Transverse colon (tissue), 4 donors: Measurements from ENCODE around the gene CELSR2. TPM values are rescaled to one million over a fixed set of nuclear protein-coding genes. Genes with fewer than 3 reads are reported as not detected.

Source experiments
- DNase-seq: peaks from one replicate; pipeline ENCODE4 v3.0.0-alpha.2; 2019
- H3K27ac ChIP-seq, 4 donors: fragments of 200-600 bp; sonication (generic); 2 replicates each; pipeline ENCODE4 v1.5.1; 2016 to 2018; ENCODE audit warnings: inconsistent platforms in 4 of 4
- H3K27me3 ChIP-seq: fragments of 200-600 bp; sonication (generic); 2 replicates; pipeline ENCODE4 v1.5.1; 2017; ENCODE audit warnings: inconsistent platforms
- H3K36me3 ChIP-seq, 4 donors: fragments of 200-600 bp; sonication (generic); 2 replicates each; pipeline ENCODE4 v1.5.1; 2017 to 2019; ENCODE audit warnings: inconsistent platforms in 4 of 4
- H3K4me1 ChIP-seq, 4 donors: fragments of 200-600 bp; sonication (generic); 2 replicates each; pipeline ENCODE4 v1.5.1; 2017 to 2020; ENCODE audit warnings: inconsistent platforms in 4 of 4
- H3K4me3 ChIP-seq, 4 donors: fragments of 200-600 bp; sonication (generic); 1 replicate in 1 of 4; 2 replicates in 3 of 4; pipeline versions ENCODE4 v1.5.1 to v1.6.1; 2017 to 2019; ENCODE audit warnings: inconsistent platforms in 4 of 4
- H3K9me3 ChIP-seq, 2 donors: fragments of 200-600 bp; sonication (generic); 2 replicates each; pipeline ENCODE4 v1.5.1; 2017 to 2019; ENCODE audit warnings: inconsistent platforms in 2 of 2
- EP300 ChIP-seq: sonication (generic); formaldehyde crosslinking; IDR thresholded peaks from one replicate; pipeline ENCODE4 v1.6.1; 2017; ENCODE audit warnings: antibody characterized with exemption, low read depth
- POLR2A ChIP-seq: fragments of 450-650 bp; IDR thresholded peaks from one replicate; pipeline ENCODE4 v1.6.1; 2016; ENCODE audit warnings: antibody characterized with exemption, mild to moderate bottlenecking, moderate library complexity
- POLR2AphosphoS5 ChIP-seq, 3 donors: sonication (generic); formaldehyde crosslinking; IDR thresholded peaks; one replicate each; pipeline ENCODE4 v1.6.1; 2016; ENCODE audit warnings: antibody characterized with exemption in 3 of 3
- WGBS, 2 donors: methylation state at CpG; one replicate each; pipeline ENCODE4 v1.1.5; 2018; ENCODE audit warnings: low coverage in 1 of 2; 5-methylcytosine and 5-hydroxymethylcytosine counted together
- in situ Hi-C, 4 donors: fragments of 200-750 bp; cut with MboI; loops; one replicate each; pipeline versions ENCODE4 v1.15.0 to v1.15.1; 2017; ENCODE audit warnings: low sequenced_read_pairs in 3 of 4, low pct_ligation_motif_present in 1 of 4, low pct_unique_long_range_greater_than_20kb in 1 of 4
- intact Hi-C: fragments of 100-400 bp; cut with DNase I; formaldehyde crosslinking; loops from one replicate; pipeline ENCODE4 v1.15.1; 2023; ENCODE audit warnings: low total_unique reads
- total RNA-seq, 4 donors: library from RNA; depleted of rRNA; stranded (reverse); fragments of >200 nt; gene quantifications; one replicate each; pipeline ENCODE4 v1.1.0, GENCODE V29; 2016
- TF ChIP-seq, protein P1 (sequence below), 5 experiments: fragments of 200-600 bp in 3 of 5; fragments of 450-650 bp in 2 of 5; sonication (generic) in 3 of 5; IDR thresholded peaks; 1 replicate in 2 of 5; 2 replicates in 3 of 5; pipeline ENCODE4 v1.5.1; 2016 to 2017; ENCODE audit warnings: antibody characterized with exemption in 5 of 5, inconsistent platforms in 3 of 5, mild to moderate bottlenecking in 2 of 5, moderate library complexity in 1 of 5

CELSR2 gene
- total RNA-seq, 4 donors from 2014 or later = 1.8 to 3.7 (median 3.2) TPM

DNA sequence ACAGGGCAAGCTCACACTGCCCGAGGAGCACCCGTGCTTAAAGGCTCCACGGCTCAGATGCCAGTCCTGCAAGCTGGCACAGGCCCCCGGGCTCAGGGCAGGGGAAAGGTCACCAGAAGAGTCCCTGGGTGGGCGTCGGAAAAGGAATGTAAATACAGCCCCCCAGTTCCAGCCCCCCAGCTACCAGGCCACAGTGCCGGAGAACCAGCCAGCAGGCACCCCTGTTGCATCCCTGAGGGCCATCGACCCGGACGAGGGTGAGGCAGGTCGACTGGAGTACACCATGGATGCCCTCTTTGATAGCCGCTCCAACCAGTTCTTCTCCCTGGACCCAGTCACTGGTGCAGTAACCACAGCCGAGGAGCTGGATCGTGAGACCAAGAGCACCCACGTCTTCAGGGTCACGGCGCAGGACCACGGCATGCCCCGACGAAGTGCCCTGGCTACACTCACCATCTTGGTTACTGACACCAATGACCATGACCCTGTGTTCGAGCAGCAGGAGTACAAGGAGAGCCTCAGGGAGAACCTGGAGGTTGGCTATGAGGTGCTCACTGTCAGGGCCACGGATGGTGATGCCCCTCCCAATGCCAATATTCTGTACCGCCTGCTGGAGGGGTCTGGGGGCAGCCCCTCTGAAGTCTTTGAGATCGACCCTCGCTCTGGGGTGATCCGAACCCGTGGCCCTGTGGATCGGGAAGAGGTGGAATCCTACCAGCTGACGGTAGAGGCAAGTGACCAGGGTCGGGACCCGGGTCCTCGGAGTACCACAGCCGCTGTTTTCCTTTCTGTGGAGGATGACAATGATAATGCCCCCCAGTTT, 1.3 kb downstream of the CELSR2 start:
- Histone ChIP-seq H3K4me3 (peak overlapping the region in 1 of 4 donors; percentile 75), H3K36me3 (no peaks in the 10 kb centered on the region), H3K4me1 (peaks cover 21 to 29% (median 25%) of the 10 kb centered on the region in 4 donors), H3K9me3 (no peaks in the 10 kb centered on the region), H3K27me3 (no peaks in the 10 kb centered on the region), H3K27ac (peak overlapping the region in 1 of 4 donors; percentile 12)
- 86% methylated on average over 33 of the region's 33 CpGs; no CpG with 5 or more reads in 1 of the 2 donors for WGBS, 2 donors
- TF ChIP-seq POLR2AphosphoS5 (IDR thresholded peaks at IDR 0.05) = no peak
- no peak for TF ChIP-seq POLR2A
- TF ChIP-seq, protein P1, sequence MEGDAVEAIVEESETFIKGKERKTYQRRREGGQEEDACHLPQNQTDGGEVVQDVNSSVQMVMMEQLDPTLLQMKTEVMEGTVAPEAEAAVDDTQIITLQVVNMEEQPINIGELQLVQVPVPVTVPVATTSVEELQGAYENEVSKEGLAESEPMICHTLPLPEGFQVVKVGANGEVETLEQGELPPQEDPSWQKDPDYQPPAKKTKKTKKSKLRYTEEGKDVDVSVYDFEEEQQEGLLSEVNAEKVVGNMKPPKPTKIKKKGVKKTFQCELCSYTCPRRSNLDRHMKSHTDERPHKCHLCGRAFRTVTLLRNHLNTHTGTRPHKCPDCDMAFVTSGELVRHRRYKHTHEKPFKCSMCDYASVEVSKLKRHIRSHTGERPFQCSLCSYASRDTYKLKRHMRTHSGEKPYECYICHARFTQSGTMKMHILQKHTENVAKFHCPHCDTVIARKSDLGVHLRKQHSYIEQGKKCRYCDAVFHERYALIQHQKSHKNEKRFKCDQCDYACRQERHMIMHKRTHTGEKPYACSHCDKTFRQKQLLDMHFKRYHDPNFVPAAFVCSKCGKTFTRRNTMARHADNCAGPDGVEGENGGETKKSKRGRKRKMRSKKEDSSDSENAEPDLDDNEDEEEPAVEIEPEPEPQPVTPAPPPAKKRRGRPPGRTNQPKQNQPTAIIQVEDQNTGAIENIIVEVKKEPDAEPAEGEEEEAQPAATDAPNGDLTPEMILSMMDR (IDR thresholded peaks at IDR 0.05) = no peak
- TF ChIP-seq EP300 = no peak
- intact Hi-C loops (no loop called here), in situ Hi-C loops (no loop called here)
- no peak for DNase-seq

DNA sequence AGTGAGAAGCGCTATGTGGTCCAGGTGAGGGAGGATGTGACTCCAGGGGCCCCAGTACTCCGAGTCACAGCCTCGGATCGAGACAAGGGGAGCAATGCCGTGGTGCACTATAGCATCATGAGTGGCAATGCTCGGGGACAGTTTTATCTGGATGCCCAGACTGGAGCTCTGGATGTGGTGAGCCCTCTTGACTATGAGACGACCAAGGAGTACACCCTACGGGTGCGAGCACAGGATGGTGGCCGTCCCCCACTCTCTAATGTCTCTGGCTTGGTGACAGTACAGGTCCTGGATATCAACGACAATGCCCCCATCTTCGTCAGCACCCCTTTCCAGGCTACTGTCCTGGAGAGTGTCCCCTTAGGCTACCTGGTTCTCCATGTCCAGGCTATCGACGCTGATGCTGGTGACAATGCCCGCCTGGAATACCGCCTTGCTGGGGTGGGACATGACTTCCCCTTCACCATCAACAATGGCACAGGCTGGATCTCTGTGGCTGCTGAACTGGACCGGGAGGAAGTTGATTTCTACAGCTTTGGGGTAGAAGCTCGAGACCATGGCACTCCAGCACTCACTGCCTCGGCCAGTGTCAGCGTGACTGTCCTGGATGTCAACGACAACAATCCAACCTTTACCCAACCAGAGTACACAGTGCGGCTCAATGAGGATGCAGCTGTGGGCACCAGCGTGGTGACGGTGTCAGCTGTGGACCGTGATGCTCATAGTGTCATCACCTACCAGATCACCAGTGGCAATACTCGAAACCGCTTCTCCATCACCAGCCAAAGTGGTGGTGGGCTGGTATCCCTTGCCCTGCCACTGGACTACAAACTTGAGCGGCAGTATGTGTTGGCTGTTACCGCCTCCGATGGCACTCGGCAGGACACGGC, 2.2 kb downstream of the CELSR2 start:
- in situ Hi-C loops = no loop called here
- DNase-seq = no peak
- no peaks in the 10 kb centered on the region for H3K9me3 ChIP-seq
- no peak overlapping the region for H3K4me3 ChIP-seq
- TF ChIP-seq EP300 (no peak), POLR2AphosphoS5 (IDR thresholded peaks at IDR 0.05) (no peak), POLR2A (no peak)
- TF ChIP-seq, protein P1 (IDR thresholded peaks at IDR 0.05) = no peak
- intact Hi-C loops = no loop called here
- H3K27me3 ChIP-seq = no peaks in the 10 kb centered on the region
- no peak overlapping the region for H3K27ac ChIP-seq
- peaks cover 21 to 29% (median 25%) of the 10 kb centered on the region in 4 donors for H3K4me1 ChIP-seq
- H3K36me3 ChIP-seq = no peaks in the 10 kb centered on the region
- 94 to 96% methylated on average over 7 to 32 of the region's 32 CpGs for WGBS, 2 donors

GRCh38 chr1:109252167-109252892, 3.0 kb downstream of the CELSR2 start:
- WGBS, 2 donors = 92% methylated on average over 31 of the region's 31 CpGs; no CpG with 5 or more reads in 1 of the 2 donors
- intact Hi-C loops = no loop called here
- no peak for DNase-seq
- no peaks in the 10 kb centered on the region for H3K9me3 ChIP-seq
- H3K27me3 ChIP-seq = no peaks in the 10 kb centered on the region
- no peak overlapping the region for H3K27ac ChIP-seq
- TF ChIP-seq POLR2A (no peak), POLR2AphosphoS5 (IDR thresholded peaks at IDR 0.05) (no peak), EP300 (no peak)
- TF ChIP-seq, protein P1 (IDR thresholded peaks at IDR 0.05) = no peak
- in situ Hi-C loops = no loop called here
- H3K4me1 ChIP-seq = peaks cover 21 to 29% (median 25%) of the 10 kb centered on the region in 4 donors
- H3K36me3 ChIP-seq = no peaks in the 10 kb centered on the region
- no peak overlapping the region for H3K4me3 ChIP-seq
